Measurements from ENCODE around the gene CS.
A peak's percentile ranks its signal among the peaks of the same experiment; 100 is the strongest.

CS gene

DNA sequence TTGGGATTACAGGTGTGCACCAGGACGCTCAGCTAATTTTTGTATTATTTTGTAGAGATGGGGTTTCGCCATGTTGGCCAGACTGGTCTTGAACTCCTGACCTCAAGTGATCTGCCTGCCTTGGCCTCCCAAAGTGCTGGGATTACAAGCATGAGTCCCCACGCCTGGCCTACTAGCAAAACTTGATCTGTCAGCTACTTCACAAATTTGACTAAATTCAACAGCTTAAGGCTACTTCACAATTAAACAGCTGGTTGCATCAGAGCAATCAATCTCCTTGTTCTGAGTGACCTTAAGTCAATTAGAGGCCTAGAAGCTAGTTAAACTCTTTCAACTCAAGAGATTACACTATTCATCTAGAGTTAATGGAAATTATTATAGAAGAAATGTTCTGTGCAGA lies 21.2 kb downstream of the CS start:
- TF ChIP-seq YY1 (IDR thresholded peaks at IDR 0.05; ENCODE audit: low read depth) = no peak
- TF ChIP-seq, protein P1, sequence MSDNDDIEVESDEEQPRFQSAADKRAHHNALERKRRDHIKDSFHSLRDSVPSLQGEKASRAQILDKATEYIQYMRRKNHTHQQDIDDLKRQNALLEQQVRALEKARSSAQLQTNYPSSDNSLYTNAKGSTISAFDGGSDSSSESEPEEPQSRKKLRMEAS (IDR thresholded peaks at IDR 0.05) = no peak
- no peak for TF ChIP-seq EP300 (IDR thresholded peaks at IDR 0.05; ENCODE audit: borderline replicate concordance)
- no peak for TF ChIP-seq TAF1 (IDR thresholded peaks at IDR 0.05; ENCODE audit: low read depth)
- TF ChIP-seq, protein P2, sequence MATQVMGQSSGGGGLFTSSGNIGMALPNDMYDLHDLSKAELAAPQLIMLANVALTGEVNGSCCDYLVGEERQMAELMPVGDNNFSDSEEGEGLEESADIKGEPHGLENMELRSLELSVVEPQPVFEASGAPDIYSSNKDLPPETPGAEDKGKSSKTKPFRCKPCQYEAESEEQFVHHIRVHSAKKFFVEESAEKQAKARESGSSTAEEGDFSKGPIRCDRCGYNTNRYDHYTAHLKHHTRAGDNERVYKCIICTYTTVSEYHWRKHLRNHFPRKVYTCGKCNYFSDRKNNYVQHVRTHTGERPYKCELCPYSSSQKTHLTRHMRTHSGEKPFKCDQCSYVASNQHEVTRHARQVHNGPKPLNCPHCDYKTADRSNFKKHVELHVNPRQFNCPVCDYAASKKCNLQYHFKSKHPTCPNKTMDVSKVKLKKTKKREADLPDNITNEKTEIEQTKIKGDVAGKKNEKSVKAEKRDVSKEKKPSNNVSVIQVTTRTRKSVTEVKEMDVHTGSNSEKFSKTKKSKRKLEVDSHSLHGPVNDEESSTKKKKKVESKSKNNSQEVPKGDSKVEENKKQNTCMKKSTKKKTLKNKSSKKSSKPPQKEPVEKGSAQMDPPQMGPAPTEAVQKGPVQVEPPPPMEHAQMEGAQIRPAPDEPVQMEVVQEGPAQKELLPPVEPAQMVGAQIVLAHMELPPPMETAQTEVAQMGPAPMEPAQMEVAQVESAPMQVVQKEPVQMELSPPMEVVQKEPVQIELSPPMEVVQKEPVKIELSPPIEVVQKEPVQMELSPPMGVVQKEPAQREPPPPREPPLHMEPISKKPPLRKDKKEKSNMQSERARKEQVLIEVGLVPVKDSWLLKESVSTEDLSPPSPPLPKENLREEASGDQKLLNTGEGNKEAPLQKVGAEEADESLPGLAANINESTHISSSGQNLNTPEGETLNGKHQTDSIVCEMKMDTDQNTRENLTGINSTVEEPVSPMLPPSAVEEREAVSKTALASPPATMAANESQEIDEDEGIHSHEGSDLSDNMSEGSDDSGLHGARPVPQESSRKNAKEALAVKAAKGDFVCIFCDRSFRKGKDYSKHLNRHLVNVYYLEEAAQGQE (IDR thresholded peaks at IDR 0.05; ENCODE audit: low read depth) = no peak
- TF ChIP-seq RAD21 (IDR thresholded peaks at IDR 0.05; ENCODE audit: low read depth) = no peak
- no peak for TF ChIP-seq ZBTB7A (IDR thresholded peaks at IDR 0.05; ENCODE audit: low read depth)
- no peak for TF ChIP-seq FOXM1 (IDR thresholded peaks at IDR 0.05; ENCODE audit: borderline replicate concordance, low read depth)
- TF ChIP-seq TCF12 (IDR thresholded peaks at IDR 0.05; ENCODE audit: low read depth) = no peak
- no peak for TF ChIP-seq EGR1 (IDR thresholded peaks at IDR 0.05)
- TF ChIP-seq TEAD4 (IDR thresholded peaks at IDR 0.05) = no peak
- no peak for TF ChIP-seq CEBPB (IDR thresholded peaks at IDR 0.05)

DNA sequence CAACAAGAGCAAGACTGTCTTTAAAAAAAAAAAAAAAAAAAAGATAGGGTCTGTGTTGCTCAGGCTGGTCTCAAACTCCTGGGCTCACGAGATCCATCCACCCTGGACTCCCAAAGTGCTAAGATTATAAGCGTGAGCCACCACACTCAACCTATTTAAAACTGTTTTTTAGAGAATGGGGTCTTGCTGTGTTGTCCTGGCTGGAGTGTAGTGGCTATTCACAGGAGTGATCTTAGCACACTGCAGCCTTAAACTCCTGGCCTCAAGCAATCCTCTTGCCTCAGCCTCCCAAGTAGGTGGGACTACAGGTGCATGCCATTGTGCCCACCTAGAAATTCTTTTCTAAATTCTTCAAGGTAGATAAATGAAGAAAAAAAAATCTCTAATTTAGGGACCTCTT lies 25.8 kb downstream of the CS start:
- TF ChIP-seq EP300 (IDR thresholded peaks at IDR 0.05; ENCODE audit: borderline replicate concordance) = no peak
- no peak for TF ChIP-seq TAF1 (IDR thresholded peaks at IDR 0.05; ENCODE audit: low read depth)
- no peak for TF ChIP-seq RAD21 (IDR thresholded peaks at IDR 0.05; ENCODE audit: low read depth)
- TF ChIP-seq ZBTB7A (IDR thresholded peaks at IDR 0.05; ENCODE audit: low read depth) = no peak
- TF ChIP-seq CEBPB (IDR thresholded peaks at IDR 0.05) = no peak
- TF ChIP-seq YY1 (IDR thresholded peaks at IDR 0.05; ENCODE audit: low read depth) = no peak
- TF ChIP-seq TEAD4 (IDR thresholded peaks at IDR 0.05) = no peak
- TF ChIP-seq, protein P3, sequence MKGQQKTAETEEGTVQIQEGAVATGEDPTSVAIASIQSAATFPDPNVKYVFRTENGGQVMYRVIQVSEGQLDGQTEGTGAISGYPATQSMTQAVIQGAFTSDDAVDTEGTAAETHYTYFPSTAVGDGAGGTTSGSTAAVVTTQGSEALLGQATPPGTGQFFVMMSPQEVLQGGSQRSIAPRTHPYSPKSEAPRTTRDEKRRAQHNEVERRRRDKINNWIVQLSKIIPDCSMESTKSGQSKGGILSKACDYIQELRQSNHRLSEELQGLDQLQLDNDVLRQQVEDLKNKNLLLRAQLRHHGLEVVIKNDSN (IDR thresholded peaks at IDR 0.05) = no peak
- no peak for TF ChIP-seq TCF12 (IDR thresholded peaks at IDR 0.05; ENCODE audit: low read depth)
- no peak for TF ChIP-seq CREB1 (IDR thresholded peaks at IDR 0.05; ENCODE audit: low read depth)
- TF ChIP-seq, protein P1 (IDR thresholded peaks at IDR 0.05) = no peak
- no peak for TF ChIP-seq FOXM1 (IDR thresholded peaks at IDR 0.05; ENCODE audit: borderline replicate concordance, low read depth)
- TF ChIP-seq NFIC (IDR thresholded peaks at IDR 0.05) = no peak
- TF ChIP-seq EGR1 (IDR thresholded peaks at IDR 0.05) = no peak
- TF ChIP-seq, protein P2 (IDR thresholded peaks at IDR 0.05; ENCODE audit: low read depth) = no peak

DNA sequence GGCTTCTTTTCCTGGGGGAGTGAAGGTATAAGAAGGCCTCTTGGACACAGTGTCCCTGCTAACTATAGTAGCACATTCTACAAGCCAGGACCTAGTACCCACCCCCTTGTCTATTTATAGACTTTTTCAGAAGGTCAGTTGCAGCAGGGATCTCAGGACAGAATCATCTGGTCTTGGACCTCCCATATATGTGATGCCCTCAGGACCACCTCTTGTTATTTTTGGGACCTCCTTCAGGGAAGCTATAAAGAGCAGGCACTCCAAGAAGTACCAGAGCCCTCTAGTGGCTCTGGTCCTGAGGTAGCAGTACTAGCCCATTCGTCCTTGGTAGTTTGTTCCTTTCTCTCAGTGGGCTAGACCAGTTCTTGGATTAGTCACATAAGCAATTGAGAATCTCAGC lies 29.1 kb downstream of the CS start:
- TF ChIP-seq, protein P1 (IDR thresholded peaks at IDR 0.05) = no peak
- TF ChIP-seq FOXM1 (IDR thresholded peaks at IDR 0.05; ENCODE audit: borderline replicate concordance, low read depth) (no peak), RAD21 (IDR thresholded peaks at IDR 0.05; ENCODE audit: low read depth) (peak; percentile 23; the same call in 1 of the 2 replicates)

DNA sequence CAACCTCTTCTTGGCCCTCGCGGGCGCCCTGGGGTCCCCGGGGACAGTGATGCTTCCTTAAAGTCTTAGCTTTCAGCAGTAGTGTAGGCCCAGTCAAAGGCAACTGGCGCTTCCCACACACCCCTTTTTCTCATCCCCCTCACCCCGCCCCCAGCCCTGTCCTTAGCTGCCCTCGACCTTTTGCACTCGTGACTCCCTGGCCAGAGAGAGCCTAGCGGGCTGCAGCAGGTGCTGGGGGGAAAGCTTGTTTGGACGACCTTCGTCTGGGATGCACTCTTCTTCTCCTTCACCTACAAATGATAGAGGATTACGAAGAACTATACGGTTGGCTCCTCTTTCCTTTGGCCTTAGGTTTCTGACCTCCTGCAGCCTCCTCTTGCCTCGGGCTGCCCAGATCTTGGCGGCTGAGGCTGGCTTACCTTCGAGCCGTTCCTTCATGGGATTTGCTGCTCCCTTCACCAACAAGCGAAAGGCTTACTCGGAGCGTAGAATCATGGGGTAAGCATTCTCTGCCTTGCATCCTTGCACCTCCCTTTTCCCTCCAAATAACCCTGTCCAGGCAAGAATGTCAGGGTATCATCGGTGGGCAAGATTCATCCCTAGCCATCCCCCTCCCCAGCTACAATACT lies 32.6 kb downstream of the CS start:
- TF ChIP-seq, protein P3 (IDR thresholded peaks at IDR 0.05) = no peak
- TF ChIP-seq EP300 (IDR thresholded peaks at IDR 0.05; ENCODE audit: borderline replicate concordance) (no peak; the same call in 1 of the 2 replicates), NFIC (IDR thresholded peaks at IDR 0.05) (no peak), FOXM1 (IDR thresholded peaks at IDR 0.05; ENCODE audit: borderline replicate concordance, low read depth) (no peak), CREB1 (IDR thresholded peaks at IDR 0.05; ENCODE audit: low read depth) (no peak), ZBTB7A (IDR thresholded peaks at IDR 0.05; ENCODE audit: low read depth) (no peak), TCF12 (IDR thresholded peaks at IDR 0.05; ENCODE audit: low read depth) (no peak), TEAD4 (IDR thresholded peaks at IDR 0.05) (no peak), EGR1 (IDR thresholded peaks at IDR 0.05) (no peak), TAF1 (IDR thresholded peaks at IDR 0.05; ENCODE audit: low read depth) (no peak), YY1 (IDR thresholded peaks at IDR 0.05; ENCODE audit: low read depth) (no peak), RAD21 (IDR thresholded peaks at IDR 0.05; ENCODE audit: low read depth) (no peak)
- TF ChIP-seq, protein P2 (IDR thresholded peaks at IDR 0.05; ENCODE audit: low read depth) = no peak
- TF ChIP-seq, protein P1 (IDR thresholded peaks at IDR 0.05) = no peak

All from Ishikawa (cell line).